Esophagus muscularis mucosa (tissue), 4 donors: ENCODE results near the gene IGDCC3. TPM values are rescaled to one million over a fixed set of nuclear protein-coding genes. Genes with fewer than 3 reads are reported as not detected.

Source experiments
- DNase-seq: peaks from one replicate; pipeline ENCODE4 v3.0.0-alpha.2; 2017; ENCODE audit errors: extremely low spot score
- H3K27ac ChIP-seq, 4 donors: fragments of 200-600 bp; sonication (generic); replicated peaks in 1 of 4; 1 replicate in 3 of 4; 2 replicates in 1 of 4; pipeline ENCODE4 v1.5.1; 2016 to 2019; ENCODE audit warnings: mild to moderate bottlenecking in 1 of 4
- H3K27me3 ChIP-seq, 4 donors: fragments of 200-600 bp; sonication (generic); one replicate each; pipeline versions ENCODE4 v1.5.1 to v1.6.0; 2016 to 2019
- H3K36me3 ChIP-seq, 4 donors: fragments of 200-600 bp; sonication (generic); one replicate each; pipeline ENCODE4 v1.5.1; 2016 to 2019
- H3K4me1 ChIP-seq, 4 donors: fragments of 200-600 bp; sonication (generic); one replicate each; pipeline ENCODE4 v1.5.1; 2016 to 2019
- H3K4me3 ChIP-seq, 4 donors: fragments of 200-600 bp; sonication (generic); 1 replicate in 2 of 4; 2 replicates in 2 of 4; pipeline ENCODE4 v1.5.1; 2016 to 2019; ENCODE audit warnings: mild to moderate bottlenecking in 4 of 4, moderate library complexity in 1 of 4
- H3K9me3 ChIP-seq, 4 donors: fragments of 200-600 bp; sonication (generic); 1 replicate in 3 of 4; 2 replicates in 1 of 4; pipeline ENCODE4 v1.5.1; 2016 to 2019
- EP300 ChIP-seq: sonication (generic); formaldehyde crosslinking; IDR thresholded peaks from one replicate; pipeline ENCODE4 v1.6.1; 2017; ENCODE audit warnings: antibody characterized with exemption
- POLR2A ChIP-seq: fragments of 450-650 bp; IDR thresholded peaks from one replicate; pipeline ENCODE4 v1.6.1; 2017; ENCODE audit warnings: antibody characterized with exemption, moderate library complexity, mild to moderate bottlenecking, low read depth
- POLR2AphosphoS5 ChIP-seq, 2 donors: sonication (generic); formaldehyde crosslinking; IDR thresholded peaks; one replicate each; pipeline ENCODE4 v1.6.1; 2017; ENCODE audit warnings: antibody characterized with exemption in 2 of 2
- WGBS: methylation state at CpG from one replicate; pipeline ENCODE4 v1.1.5; 2018; 5-methylcytosine and 5-hydroxymethylcytosine counted together
- intact Hi-C: fragments of 100-400 bp; cut with DNase I; formaldehyde crosslinking; loops from one replicate; pipeline ENCODE4 v1.15.1; 2023
- total RNA-seq, 4 donors: library from RNA; depleted of rRNA; stranded (reverse); fragments of >200 nt; gene quantifications; one replicate each; pipeline versions ENCODE4 v1.1.0 to v1.2.1, GENCODE V29; 2016
- TF ChIP-seq, protein P1 (sequence below), 3 experiments: fragments of 200-600 bp in 2 of 3; fragments of 450-650 bp in 1 of 3; sonication (generic) in 2 of 3; IDR thresholded peaks; one replicate each; pipeline ENCODE4 v1.5.1; 2017 to 2019; ENCODE audit warnings: antibody characterized with exemption in 3 of 3, mild to moderate bottlenecking in 2 of 3, moderate library complexity in 1 of 3

The IGDCC3 gene
- total RNA-seq, 4 donors from 2014 or later: 0.17 TPM; not detected in 3

DNA sequence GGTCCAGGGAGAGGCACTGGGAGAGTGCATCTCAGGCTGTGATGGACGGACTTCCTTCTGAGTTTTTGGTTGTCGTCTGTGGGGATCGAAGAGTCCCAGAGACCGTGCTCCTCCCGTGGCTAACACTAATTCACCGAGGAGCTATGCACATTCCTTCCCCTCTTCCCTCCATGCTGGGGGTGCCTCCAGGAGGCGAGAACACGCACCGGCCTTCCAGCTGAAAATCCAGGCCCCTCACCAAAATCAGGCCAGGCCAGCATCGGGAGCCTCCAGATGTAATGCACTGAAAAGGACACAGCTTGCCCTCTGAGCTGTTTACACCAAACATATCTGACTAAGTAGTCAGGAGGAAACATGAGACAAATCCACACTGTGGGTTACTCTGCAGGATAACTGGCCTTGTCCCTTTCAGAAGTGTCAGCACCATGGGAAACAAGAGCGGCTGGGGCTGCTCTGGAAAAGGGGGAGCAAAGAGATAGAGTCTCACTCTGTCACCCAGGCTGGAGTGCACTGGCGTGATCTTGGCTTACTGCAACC, 67.9 kb downstream of the IGDCC3 start:
- TF ChIP-seq POLR2AphosphoS5 (IDR thresholded peaks at IDR 0.05) (no peak), EP300 (no peak), POLR2A (no peak)
- TF ChIP-seq, protein P1, sequence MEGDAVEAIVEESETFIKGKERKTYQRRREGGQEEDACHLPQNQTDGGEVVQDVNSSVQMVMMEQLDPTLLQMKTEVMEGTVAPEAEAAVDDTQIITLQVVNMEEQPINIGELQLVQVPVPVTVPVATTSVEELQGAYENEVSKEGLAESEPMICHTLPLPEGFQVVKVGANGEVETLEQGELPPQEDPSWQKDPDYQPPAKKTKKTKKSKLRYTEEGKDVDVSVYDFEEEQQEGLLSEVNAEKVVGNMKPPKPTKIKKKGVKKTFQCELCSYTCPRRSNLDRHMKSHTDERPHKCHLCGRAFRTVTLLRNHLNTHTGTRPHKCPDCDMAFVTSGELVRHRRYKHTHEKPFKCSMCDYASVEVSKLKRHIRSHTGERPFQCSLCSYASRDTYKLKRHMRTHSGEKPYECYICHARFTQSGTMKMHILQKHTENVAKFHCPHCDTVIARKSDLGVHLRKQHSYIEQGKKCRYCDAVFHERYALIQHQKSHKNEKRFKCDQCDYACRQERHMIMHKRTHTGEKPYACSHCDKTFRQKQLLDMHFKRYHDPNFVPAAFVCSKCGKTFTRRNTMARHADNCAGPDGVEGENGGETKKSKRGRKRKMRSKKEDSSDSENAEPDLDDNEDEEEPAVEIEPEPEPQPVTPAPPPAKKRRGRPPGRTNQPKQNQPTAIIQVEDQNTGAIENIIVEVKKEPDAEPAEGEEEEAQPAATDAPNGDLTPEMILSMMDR (IDR thresholded peaks at IDR 0.05): no peak
- Histone ChIP-seq H3K36me3 (no peaks in the 10 kb centered on the region), H3K27ac (no peak overlapping the region), H3K27me3 (no peaks in the 10 kb centered on the region), H3K4me1 (peaks cover 5 to 10% (median 6%) of the 10 kb centered on the region in 4 donors), H3K9me3 (no peaks in the 10 kb centered on the region), H3K4me3 (no peak overlapping the region)
- no peak for DNase-seq
- 85% methylated on average over 10 of the region's 12 CpGs for WGBS
- intact Hi-C loops: no loop called here

DNA sequence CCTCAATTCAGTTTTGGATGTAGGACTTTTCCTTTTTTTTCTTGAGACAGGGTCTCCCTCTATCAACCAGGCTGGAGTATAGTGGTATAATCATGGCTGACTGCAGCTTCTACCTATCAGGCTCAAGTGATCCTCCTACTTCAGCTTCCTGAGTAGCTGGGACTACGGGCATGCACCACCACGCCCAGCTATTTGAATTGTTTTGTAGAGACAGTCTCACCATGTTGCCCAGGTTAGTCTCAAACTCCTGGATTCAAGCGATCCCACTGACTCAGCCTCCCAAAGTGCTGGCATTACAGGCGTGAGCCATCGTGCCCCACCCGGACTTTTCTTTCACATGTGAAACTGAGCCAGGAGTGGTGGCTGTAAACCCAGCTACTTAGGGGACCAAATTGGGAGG, 69.8 kb downstream of the IGDCC3 start:
- Histone ChIP-seq H3K4me3 (no peak overlapping the region), H3K27me3 (no peaks in the 10 kb centered on the region), H3K9me3 (no peaks in the 10 kb centered on the region), H3K36me3 (no peaks in the 10 kb centered on the region), H3K27ac (no peak overlapping the region), H3K4me1 (peaks cover 10 to 19% (median 18%) of the 10 kb centered on the region in 4 donors)
- 90% methylated on average over 6 of the region's 6 CpGs for WGBS
- intact Hi-C loops: no loop called here
- DNase-seq: no peak
- TF ChIP-seq, protein P1 (IDR thresholded peaks at IDR 0.05): no peak
- TF ChIP-seq POLR2AphosphoS5 (IDR thresholded peaks at IDR 0.05) (no peak), POLR2A (no peak), EP300 (no peak)

DNA sequence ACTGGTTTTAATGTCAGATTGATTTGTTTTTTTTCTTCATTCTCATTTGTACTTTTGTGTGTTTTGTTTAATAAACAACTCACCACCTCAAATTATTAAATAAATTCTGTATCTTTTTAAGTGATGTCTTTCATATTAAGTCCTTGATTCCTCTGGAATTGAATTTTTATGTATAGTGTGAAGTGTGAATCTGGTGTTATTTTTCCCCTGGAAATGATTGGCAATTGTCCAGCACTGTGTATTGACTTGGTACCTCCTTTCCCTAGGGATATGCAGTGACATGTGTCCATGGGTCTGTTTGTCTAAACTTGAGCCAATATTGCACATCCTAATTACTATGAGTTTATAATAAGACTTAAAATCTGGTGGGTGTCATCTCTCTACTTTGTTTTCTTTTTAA, 71.3 kb downstream of the IGDCC3 start:
- no peak for TF ChIP-seq POLR2A
- no peak for TF ChIP-seq EP300
- TF ChIP-seq, protein P1 (IDR thresholded peaks at IDR 0.05): no peak
- no peak for TF ChIP-seq POLR2AphosphoS5 (IDR thresholded peaks at IDR 0.05)
- intact Hi-C loops: no loop called here
- H3K27ac ChIP-seq: no peak overlapping the region
- DNase-seq: no peak
- H3K9me3 ChIP-seq: no peaks in the 10 kb centered on the region
- peaks cover 5 to 19% (median 18%) of the 10 kb centered on the region in 4 donors for H3K4me1 ChIP-seq
- no peaks in the 10 kb centered on the region for H3K36me3 ChIP-seq
- no peak overlapping the region for H3K4me3 ChIP-seq
- H3K27me3 ChIP-seq: no peaks in the 10 kb centered on the region

DNA sequence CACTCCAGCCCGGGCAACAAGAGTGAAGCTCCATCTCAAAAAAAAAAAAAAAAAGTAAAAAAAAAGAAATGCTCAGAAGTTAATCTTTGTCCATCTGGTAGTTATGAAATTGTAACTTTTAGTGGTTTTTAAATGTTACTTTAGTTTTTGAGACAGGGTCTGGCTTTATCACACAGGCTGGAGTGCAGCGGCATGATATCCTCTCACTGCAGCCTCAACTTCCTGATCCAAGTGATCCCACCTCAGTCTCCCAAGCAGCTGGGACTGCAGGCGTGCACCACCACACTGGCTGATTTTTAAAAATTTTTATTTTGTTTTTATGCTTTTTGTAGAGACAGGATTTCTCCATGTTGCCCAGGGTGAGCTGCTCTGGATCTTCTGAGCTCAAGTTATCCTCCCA, 72.0 kb downstream of the IGDCC3 start:
- WGBS: 80% methylated on average over 3 of the region's 3 CpGs
- Histone ChIP-seq H3K4me3 (no peak overlapping the region), H3K4me1 (peaks cover 5 to 19% (median 18%) of the 10 kb centered on the region in 4 donors), H3K9me3 (no peaks in the 10 kb centered on the region), H3K27me3 (no peaks in the 10 kb centered on the region), H3K27ac (peak overlapping the region in 2 of 4 donors; percentile 86 to 92), H3K36me3 (no peaks in the 10 kb centered on the region)
- TF ChIP-seq POLR2A: no peak
- no peak for TF ChIP-seq EP300
- TF ChIP-seq POLR2AphosphoS5 (IDR thresholded peaks at IDR 0.05): no peak
- TF ChIP-seq, protein P1 (IDR thresholded peaks at IDR 0.05): no peak
- intact Hi-C loops: no loop called here
- DNase-seq: no peak
